ENCODE measurements around the gene PAX8.
"Not testable (repeated sequence)": the region's sequence is repeated elsewhere in the genome, so short reads cannot be mapped to it uniquely, and the experiment has no call there.

GRCh38 chr2:113320106-113320505, 41.4 kb upstream of the PAX8 start:
- not testable (repeated sequence) for TF ChIP-seq CTCF (conservative IDR thresholded peaks at IDR 0.05 in 1 of 2, IDR thresholded peaks at IDR 0.05 in 1 of 2; ENCODE audit: extremely low read depth in 1 of 2, insufficient read depth in 1 of 2, low read depth in 1 of 2, low read length in 2 of 2); EZH2 (IDR thresholded peaks at IDR 0.05; ENCODE audit: borderline replicate concordance, low read length)
